Measurements from ENCODE around the gene CXorf65. TPM values are rescaled to one million over a fixed set of nuclear protein-coding genes. Genes with fewer than 3 reads are reported as not detected.

CXorf65 gene
- total RNA-seq, 4 donors from 2014 or later = not detected

GRCh38 chrX:71118032-71118984 is 11.8 kb upstream of the CXorf65 start, which contains the start of gene MED12:
Gene MED12 (plus strand): TSS chrX:71118596. CDS start chrX:71118755, 159 bp downstream.
- DNase-seq (ENCODE audit: low spot score) = peak; percentile 42
- ATAC-seq (ENCODE audit: low FRiP score) = peak; percentile 96
- TF ChIP-seq CTCF (IDR thresholded peaks at IDR 0.05) = no peak

GRCh38 chrX:71117358-71117757 is 10.8 kb upstream of the CXorf65 start:
- DNase-seq (ENCODE audit: low spot score) (no peak), ATAC-seq (ENCODE audit: low FRiP score) (no peak)
- TF ChIP-seq CTCF (IDR thresholded peaks at IDR 0.05) = no peak

- DNase-seq (ENCODE audit: low spot score) (no peak), ATAC-seq (ENCODE audit: low FRiP score) (no peak)
- TF ChIP-seq CTCF (IDR thresholded peaks at IDR 0.05) = no peak
These were observed 5.4 kb upstream of the CXorf65 start for GRCh38 chrX:71111921-71112431.

- no peak for TF ChIP-seq CTCF (IDR thresholded peaks at IDR 0.05)
- DNase-seq (ENCODE audit: low spot score) (no peak), ATAC-seq (ENCODE audit: low FRiP score) (no peak)
These were observed 4.8 kb upstream of the CXorf65 start, which contains the start of gene IL2RG for GRCh38 chrX:71111141-71111843. Gene IL2RG (minus strand): TSS chrX:71111577. CDS start chrX:71111539, 38 bp downstream.

- ATAC-seq (ENCODE audit: low FRiP score) = no peak
- DNase-seq (ENCODE audit: low spot score) = no peak
- TF ChIP-seq CTCF (IDR thresholded peaks at IDR 0.05) = no peak
These were observed 2.5 kb upstream of the CXorf65 start for GRCh38 chrX:71109051-71109450.

- TF ChIP-seq CTCF (IDR thresholded peaks at IDR 0.05) = no peak
- ATAC-seq (ENCODE audit: low FRiP score) = no peak
These were observed 1.3 kb upstream of the CXorf65 start for GRCh38 chrX:71107762-71108360.

More at GRCh38 chrX:71107762-71108360, 1.3 kb upstream of the CXorf65 start:
- DNase-seq (ENCODE audit: low spot score) = no peak

All from omental fat pad (tissue), 4 donors.